ENCODE results near the gene SPIRE2. TPM values are rescaled to one million over a fixed set of nuclear protein-coding genes. Genes with fewer than 3 reads are reported as not detected.

Gene SPIRE2
- total and polyA plus RNA-seq, 9 of the 15 experiments (the other 6 are each of a cell fraction or from before 2014, with no cell fraction given): 0.70 to 7.5 (median 4.6) TPM

- TF ChIP-seq SMARCA4 (IDR thresholded peaks at IDR 0.05) (0 out of 2 replicates have a peak, but pooled peaks have one; percentile 0), NUFIP1 (IDR thresholded peaks at IDR 0.05; ENCODE audit: partially characterized antibody) (no peak), ZEB2 (IDR thresholded peaks at IDR 0.05) (no peak), ZNF41 (CRISPR knock-in tag; conservative IDR thresholded peaks at IDR 0.05) (no peak), RERE (CRISPR knock-in tag; IDR thresholded peaks at IDR 0.05; ENCODE audit: borderline replicate concordance) (no peak), NR2C1 (IDR thresholded peaks at IDR 0.05) (no peak), NR2C1 (tag; IDR thresholded peaks at IDR 0.05) (no peak; the same call in 1 of the 2 replicates), SMC3 (conservative IDR thresholded peaks at IDR 0.05; ENCODE audit: insufficient read depth, low read depth, low read length) (0 out of 2 replicates have a peak, but pooled peaks have one; percentile 26), ATF2 (CRISPR knock-in tag; IDR thresholded peaks at IDR 0.05) (no peak), YY1 (IDR thresholded peaks at IDR 0.05; ENCODE audit: borderline replicate concordance in 1 of 3, control insufficient read depth in 1 of 3, extremely low read depth in 1 of 3, insufficient read depth in 3 of 3, insufficient read length in 1 of 3, insufficient replicate concordance in 2 of 3, low read depth in 1 of 3, low read length in 2 of 3) (peak in 1 of 3 experiments; percentile 11), ELK1 (CRISPR knock-in tag; IDR thresholded peaks at IDR 0.05) (no peak), RAD21 (CRISPR knock-in tag; conservative IDR thresholded peaks at IDR 0.05 in 1 of 2, IDR thresholded peaks at IDR 0.05 in 1 of 2) (no peak), ZNF143 (CRISPR knock-in tag; IDR thresholded peaks at IDR 0.05) (no peak), ZNF444 (CRISPR knock-in tag; IDR thresholded peaks at IDR 0.05) (no peak), MCM3 (IDR thresholded peaks at IDR 0.05) (no peak), TAF1 (IDR thresholded peaks at IDR 0.05; ENCODE audit: control insufficient read depth, extremely low read depth, insufficient read depth, low read length, severe bottlenecking) (peak; percentile 76), NRF1 (conservative IDR thresholded peaks at IDR 0.05 in 1 of 2, IDR thresholded peaks at IDR 0.05 in 1 of 2) (peak; percentile 92 to 93), ZNF175 (CRISPR knock-in tag; IDR thresholded peaks at IDR 0.05; ENCODE audit: low read depth) (peak; percentile 56; the same call in 1 of the 2 replicates), BRD9 (IDR thresholded peaks at IDR 0.05; ENCODE audit: low read depth, partially characterized antibody) (no peak)
These were observed 45.1 kb downstream of the SPIRE2 start, which contains the start of gene TCF25 (continued) for GRCh38 chr16:89873109-89873971.

Measured in K562 (cell line).